H1 (cell line): ENCODE measurements around the gene SLC22A23.

Experiments
- BCL11A ChIP-seq, 2 experiments: IDR thresholded peaks; one replicate each; pipeline ENCODE4 v1.6.1; 2011; ENCODE audit warnings: low read depth in 2 of 2, low read length in 2 of 2, mild to moderate bottlenecking in 2 of 2
- BRCA1 ChIP-seq: IDR thresholded peaks from 2 replicates; pipeline ENCODE4 v1.6.1; 2012; ENCODE audit warnings: low read depth, low read length, improper control_type of control experiment
- CBX5 ChIP-seq: fragments of 300-800, 300-1000 bp; sonication (generic); IDR thresholded peaks from 2 replicates; pipeline ENCODE4 v1.7.1; 2016; ENCODE audit warnings: antibody characterized with exemption, low read length, low read depth
- CTCF ChIP-seq, 3 experiments: IDR thresholded peaks; 1 replicate in 2 of 3; 2 replicates in 1 of 3; pipeline versions ENCODE4 v1.5.1 to v1.6.1; 2011; ENCODE audit warnings: low read length in 3 of 3, mild to moderate bottlenecking in 3 of 3, inconsistent platforms in 2 of 3, low read depth in 1 of 3, moderate library complexity in 1 of 3; ENCODE audit not compliant: insufficient read depth in 1 of 3; ENCODE audit errors: control extremely low read depth in 1 of 3
- EP300 ChIP-seq, 2 experiments: IDR thresholded peaks; 1 replicate in 1 of 2; 2 replicates in 1 of 2; pipeline ENCODE4 v1.6.1; 2011 to 2012; ENCODE audit warnings: low read depth in 2 of 2, low read length in 2 of 2, mild to moderate bottlenecking in 2 of 2, borderline replicate concordance in 1 of 2, inconsistent platforms in 1 of 2, moderate library complexity in 1 of 2
- GABPA ChIP-seq: IDR thresholded peaks from 2 replicates; pipeline ENCODE4 v1.6.1; 2011; ENCODE audit warnings: mild to moderate bottlenecking, low read length, moderate library complexity, borderline replicate concordance; ENCODE audit not compliant: insufficient read depth
- JUN ChIP-seq: IDR thresholded peaks from 2 replicates; pipeline ENCODE4 v1.6.1; 2011; ENCODE audit warnings: low read depth, mild to moderate bottlenecking, improper control_type of control experiment, low read length
- KDM5A ChIP-seq: fragments of 200-600 bp; IDR thresholded peaks from 2 replicates; pipeline ENCODE4 v1.7.1; 2012; ENCODE audit warnings: mild to moderate bottlenecking, low read length, inconsistent platforms, mixed read lengths
- POLR2A ChIP-seq, 2 experiments: IDR thresholded peaks; 1 replicate in 1 of 2; 2 replicates in 1 of 2; pipeline ENCODE4 v1.6.1; 2011; ENCODE audit warnings: low read depth in 2 of 2, low read length in 2 of 2, mild to moderate bottlenecking in 2 of 2; ENCODE audit errors: control extremely low read depth in 1 of 2
- RFX5 ChIP-seq: IDR thresholded peaks from 2 replicates; pipeline ENCODE4 v1.6.1; 2011; ENCODE audit warnings: low read depth, low read length, improper control_type of control experiment, borderline replicate concordance
- SP2 ChIP-seq: IDR thresholded peaks from 2 replicates; pipeline ENCODE4 v1.6.1; 2012; ENCODE audit warnings: mild to moderate bottlenecking, low read length, inconsistent platforms
- TAF1 ChIP-seq: IDR thresholded peaks from 2 replicates; pipeline ENCODE4 v1.6.1; 2011; ENCODE audit warnings: mild to moderate bottlenecking, low read depth, low read length
- TEAD4 ChIP-seq: IDR thresholded peaks from 2 replicates; pipeline ENCODE4 v1.6.1; 2012; ENCODE audit warnings: low read depth, low read length, inconsistent platforms, mixed read lengths

DNA sequence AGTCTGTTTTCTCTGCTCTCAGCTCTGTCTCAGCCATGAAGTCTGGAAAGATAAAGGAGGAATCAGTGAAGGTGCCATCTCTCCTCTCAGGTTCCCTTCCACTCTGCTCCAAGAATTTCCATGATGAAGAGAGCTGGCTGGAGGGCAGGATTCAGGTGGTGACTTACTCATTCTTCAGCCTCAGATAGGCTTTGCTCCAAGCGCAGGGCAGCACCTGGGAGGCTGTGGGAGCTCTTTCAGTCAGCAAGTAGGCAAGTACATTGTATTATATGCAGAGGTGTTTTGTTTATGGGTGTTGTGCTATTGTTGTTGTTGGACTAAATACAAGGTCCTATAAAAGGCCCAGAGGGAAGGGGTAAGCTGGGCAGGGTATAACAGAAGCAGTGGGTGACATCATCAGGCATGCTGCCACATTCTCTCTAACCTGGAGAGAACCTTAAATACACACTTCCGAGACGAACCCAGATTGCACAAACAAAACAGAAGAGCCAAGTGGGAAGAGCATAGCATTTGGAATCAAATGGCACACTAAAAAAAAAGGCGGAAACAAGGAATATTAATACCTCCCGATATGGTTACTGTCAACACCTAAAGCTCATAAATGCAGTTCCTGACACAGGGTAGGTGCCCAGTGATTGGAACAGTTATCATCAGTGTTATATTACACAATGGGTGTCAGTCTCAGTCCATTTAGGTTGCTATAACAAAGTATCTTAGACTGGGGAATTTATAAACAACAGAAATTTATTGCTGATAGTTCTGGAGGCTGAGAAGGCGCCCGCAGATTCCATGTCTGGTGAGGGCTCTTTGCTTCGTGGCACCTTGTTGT is 212.6 kb downstream of the SLC22A23 start:
- no peak for TF ChIP-seq GABPA
- no peak for TF ChIP-seq BRCA1
- no peak for TF ChIP-seq CTCF (IDR thresholded peaks at IDR 0.05; ENCODE audit: control extremely low read depth in 1 of 3, insufficient read depth in 1 of 3, low read depth in 1 of 3, low read length in 3 of 3)
- no peak for TF ChIP-seq CBX5
- TF ChIP-seq EP300 (IDR thresholded peaks at IDR 0.05; ENCODE audit: borderline replicate concordance in 1 of 2, low read depth in 2 of 2, low read length in 2 of 2): no peak
- no peak for TF ChIP-seq TAF1
- TF ChIP-seq SP2: no peak
- TF ChIP-seq POLR2A (IDR thresholded peaks at IDR 0.05; ENCODE audit: control extremely low read depth in 1 of 2, low read depth in 2 of 2, low read length in 2 of 2): no peak
- no peak for TF ChIP-seq JUN
- TF ChIP-seq KDM5A: no peak
- no peak for TF ChIP-seq BCL11A (IDR thresholded peaks at IDR 0.05; ENCODE audit: low read depth in 2 of 2, low read length in 2 of 2)
- no peak for TF ChIP-seq TEAD4
- no peak for TF ChIP-seq RFX5
